ENCODE results near the gene RTBDN.

Gene RTBDN

DNA sequence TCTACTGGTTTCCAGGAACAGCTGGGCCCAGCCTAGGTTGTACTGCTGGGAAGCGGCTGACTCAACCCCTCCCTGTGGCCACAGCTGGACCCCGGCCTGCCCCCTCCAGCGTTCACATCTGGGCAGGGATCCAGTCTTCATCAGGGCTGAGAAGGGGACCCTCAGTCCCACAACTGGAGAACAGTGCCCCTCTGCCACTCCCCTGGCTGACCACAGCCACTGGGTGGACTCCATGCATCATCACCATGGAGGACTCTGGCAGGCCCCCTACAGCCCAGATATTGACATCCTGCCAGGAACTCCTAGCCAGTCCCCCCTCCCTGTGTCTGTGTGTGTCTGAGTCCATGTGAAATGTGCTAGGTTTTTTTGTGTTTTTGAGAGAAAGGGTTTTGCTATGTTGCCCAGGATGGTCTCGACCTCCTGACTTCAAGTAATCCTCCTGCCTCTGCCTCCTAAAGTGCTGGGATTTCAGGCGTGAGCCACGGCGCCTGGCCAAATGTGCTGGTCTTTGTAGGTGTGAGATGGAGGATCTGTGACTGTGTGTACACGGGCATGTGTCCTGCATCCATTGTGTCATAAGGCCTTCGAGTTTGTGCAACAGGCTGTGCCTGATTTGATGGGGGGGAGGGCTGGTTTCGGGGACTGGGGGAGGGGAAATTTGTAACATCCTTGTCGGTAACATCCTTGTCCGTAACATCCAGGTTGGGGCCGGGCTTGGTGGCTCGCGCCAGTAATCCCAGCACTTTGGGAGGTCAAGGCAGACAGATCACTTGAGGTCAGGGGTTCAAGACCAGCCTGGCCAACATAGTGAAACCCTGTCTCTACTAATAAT is 55.0 kb downstream of the RTBDN start:
- DNase-seq (ENCODE audit: low spot score): no peak

DNA sequence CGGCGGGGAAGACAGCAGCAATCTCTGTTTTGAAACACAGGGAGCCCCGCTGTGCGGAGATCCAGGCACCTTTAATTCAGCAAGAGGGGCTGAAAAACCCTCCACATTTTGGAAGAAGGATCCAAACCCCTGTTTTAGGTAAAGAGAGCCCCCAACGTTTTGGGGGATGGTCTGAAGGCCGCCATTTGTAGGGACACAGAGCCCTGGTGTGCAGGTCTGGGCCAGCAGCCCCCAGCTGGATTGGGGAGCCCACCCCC is 55.5 kb downstream of the RTBDN start:
- DNase-seq (ENCODE audit: low spot score): no peak

DNA sequence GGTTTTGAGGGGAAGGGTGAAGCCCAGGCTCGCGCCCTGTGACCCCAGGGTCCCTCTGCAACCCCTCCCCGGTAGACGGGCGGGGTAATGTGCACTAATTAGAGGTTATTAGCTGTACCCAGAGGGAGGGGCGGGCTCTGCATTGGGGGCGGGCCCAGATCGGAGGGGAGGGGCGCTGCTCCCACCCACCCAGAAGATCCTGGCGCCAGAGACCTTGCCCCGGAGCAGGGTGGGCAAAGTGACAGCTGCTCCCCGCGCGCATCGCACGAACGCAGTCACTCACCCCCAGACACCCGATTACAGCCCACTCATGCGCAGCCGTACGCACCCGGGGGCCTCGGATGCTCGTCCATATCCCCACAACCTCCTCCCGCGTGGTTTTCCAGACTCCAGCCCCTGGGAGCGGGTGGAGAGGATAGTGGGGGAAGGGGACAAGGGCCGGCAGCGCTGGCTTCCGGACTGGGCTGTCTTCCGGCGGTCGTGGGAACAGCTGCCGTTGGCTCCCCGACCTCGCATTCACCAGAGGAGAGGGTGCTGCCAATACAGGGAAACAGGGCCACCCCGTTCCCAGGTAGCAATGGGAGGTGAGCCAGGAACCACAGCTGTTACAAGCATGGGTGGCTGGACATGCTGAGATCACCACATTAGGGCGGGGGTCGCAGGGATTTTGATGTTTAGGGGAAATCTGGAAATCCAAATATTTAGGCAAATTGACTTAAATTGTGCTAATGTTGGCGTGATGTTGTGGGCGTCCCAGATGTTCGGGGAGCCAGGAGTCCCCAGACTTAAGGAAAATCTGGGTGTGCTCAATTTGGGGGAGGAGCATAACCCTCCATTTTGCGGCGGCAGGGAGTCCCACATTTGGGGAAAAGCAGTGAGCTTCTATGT is 56.1 kb downstream of the RTBDN start:
- peak; percentile 29 for DNase-seq (ENCODE audit: low spot score)

DNA sequence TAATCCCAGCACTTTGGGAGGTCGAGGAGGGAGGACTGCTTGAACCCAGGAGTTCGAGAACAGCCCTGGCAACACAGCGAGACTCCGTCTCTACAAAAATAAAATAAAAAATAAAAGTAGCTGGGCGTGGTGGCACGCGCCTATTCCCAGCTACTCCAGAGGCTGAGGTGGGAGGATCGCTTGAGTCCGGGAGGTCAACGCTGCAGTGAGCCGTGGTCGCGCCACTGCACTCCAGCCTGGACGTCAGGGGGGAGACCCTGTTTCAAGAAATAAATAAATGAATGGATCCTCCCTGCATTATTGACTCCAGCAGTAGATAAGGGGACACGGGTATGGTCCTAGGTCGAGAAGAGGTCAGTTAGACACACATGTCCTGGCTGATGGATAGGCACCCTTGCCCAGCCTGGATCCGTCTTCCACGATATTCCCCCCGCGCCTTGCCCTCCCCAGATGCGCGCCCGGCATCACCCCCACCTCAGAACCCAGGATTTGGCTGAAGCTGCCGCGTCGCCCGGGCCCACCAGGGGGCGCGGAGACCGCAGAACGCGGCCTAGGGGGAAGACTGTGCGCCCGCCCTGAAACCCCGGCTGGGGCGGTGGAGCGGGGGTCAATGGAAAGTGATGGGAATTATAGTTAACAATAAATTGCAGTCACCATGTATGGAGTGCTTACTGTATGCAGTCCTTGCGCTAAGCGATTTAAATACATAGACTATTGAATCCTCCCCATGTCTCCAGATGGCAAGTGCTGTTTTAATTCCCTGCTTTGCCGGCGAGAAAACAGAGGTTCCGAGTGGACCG is 57.0 kb downstream of the RTBDN start:
- peak; percentile 74 for DNase-seq (ENCODE audit: low spot score)

Data from CD4-positive, alpha-beta T cell treated with Interleukin-6 at 100 ng/mL for 8 hours (primary cell).